ENCODE results near the gene CNTNAP4.

Gene CNTNAP4

DNA sequence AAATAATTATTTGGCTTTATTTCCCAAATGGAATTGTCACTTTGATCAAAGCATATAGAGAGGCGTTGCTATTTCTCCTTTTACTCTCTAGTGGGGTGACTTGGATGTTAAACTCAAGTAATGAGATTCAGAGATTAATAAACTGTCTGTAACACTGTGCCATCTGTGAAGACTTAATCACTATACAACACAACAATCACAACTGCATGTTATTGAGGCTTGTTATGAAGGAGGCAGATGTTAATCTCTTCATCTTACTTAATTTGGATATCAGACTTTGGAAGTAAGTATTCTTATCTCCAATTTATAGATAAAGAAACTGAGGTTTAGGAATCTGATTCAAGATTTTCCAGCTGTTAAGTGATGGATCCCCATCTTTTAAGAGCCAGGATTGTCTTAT lies 132.5 kb downstream of the CNTNAP4 start:
- DNase-seq, result no peak

DNA sequence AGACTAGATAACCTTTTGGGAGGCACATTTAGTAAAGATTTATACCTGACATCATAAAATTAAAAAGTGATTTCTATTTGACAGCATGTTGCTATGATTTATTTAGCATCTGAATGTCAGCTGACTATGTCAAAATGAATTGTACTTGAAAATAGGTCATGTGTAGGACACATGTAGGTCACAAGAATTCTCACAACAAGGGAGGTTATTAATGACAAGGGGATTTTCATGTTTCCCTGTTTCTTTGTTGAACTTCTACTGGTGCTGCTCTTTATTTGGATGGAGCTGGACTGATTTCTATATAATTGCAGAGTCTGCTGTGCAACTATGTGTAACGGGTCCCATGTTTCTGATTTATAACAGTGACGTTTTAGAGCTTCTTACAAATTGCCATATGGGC lies 144.4 kb downstream of the CNTNAP4 start:
- no peak for DNase-seq

DNA sequence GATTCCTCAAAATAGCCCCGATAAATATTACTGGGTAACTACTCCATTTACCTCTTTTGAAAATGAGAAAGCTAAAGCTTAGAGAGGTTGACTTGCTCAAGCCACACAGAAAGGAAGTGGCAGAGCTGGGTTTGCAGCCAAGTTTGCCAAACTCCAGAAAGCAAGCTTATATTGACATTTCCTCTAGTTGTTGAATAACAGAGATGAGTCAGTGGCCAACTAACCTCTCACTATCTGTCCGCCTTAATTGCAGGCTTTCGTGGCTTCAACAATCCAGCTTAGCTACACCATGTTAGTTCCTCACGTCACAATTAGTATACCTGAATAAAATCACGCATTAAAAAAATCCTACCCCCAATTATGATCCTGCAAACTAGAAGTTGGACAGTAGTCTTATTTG lies 151.7 kb downstream of the CNTNAP4 start:
- no peak for DNase-seq

DNA sequence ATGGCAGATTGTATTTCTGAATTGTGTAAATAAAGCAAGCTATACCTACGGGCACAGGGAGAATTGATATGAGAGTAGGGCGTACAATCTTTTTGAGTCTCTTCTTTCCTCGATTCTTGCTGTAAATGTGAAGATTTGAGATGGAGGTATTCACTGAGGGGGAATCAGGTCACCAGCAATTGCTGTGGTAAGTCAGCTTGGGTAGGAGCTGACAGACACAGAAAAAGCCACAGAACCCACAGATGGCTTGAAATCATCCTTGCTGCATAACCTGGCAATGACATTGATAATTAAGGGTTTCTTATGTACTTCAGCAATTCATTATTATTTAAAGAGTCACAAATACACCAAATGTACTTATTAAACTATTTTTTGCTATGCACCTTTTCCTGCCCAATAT lies 164.2 kb downstream of the CNTNAP4 start:
- no peak for DNase-seq

DNA sequence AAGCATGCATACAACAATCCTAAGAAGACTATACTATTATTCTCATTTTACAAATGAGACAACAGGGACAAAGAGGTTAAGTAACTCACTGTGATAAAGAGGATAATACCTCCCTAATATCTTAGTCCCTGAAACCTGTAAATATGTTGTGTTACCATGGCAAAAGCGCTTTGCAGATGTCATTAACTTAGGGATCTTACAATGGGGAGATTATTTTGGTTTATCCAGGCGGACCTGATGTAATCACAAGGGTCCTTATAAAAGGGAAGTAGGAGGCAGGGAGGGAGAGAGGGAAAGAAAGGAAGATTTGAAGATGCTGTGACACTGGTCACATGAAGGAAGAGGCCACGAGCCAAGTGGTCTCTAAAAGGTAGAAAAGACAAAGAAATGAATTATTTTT lies 164.7 kb downstream of the CNTNAP4 start:
- no peak for DNase-seq

DNA sequence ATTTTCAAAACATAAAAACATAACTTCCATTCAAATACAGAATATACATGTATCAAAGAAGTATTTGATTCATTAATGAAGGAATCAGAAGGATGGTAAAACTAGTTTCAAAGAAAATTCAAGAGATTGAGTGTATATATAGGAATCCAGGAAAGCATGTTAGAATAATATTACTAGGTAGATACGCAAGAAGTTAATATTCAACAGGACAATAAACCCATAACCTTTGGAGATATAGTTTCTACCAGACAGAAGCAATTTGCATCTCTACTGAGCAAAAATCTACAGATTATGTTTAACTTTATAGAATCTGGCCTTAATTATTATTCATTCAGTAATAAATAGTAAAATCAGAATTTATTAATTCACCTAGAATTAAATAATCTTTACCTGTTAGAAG lies 166.8 kb downstream of the CNTNAP4 start:
- DNase-seq, result no peak

DNA sequence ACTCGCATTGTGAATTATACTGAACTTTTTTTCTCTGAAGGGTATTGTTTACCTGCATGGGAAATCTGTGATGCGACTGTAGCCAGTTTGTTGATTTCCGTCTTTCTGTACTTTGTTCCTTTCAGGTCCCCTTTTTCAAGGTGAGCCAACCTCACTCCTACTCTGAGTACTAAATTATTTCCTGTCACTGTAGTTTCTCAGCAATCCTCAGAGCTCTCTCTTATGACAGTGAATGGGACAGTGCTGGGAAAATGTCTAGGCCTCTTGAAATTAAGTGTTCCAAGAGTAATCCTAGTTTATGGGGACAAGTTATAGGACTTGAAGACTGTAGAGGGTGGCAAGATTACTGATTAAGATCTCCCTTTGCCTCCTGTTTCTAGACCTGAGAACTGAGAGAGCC lies 167.6 kb downstream of the CNTNAP4 start:
- no peak for DNase-seq

DNA sequence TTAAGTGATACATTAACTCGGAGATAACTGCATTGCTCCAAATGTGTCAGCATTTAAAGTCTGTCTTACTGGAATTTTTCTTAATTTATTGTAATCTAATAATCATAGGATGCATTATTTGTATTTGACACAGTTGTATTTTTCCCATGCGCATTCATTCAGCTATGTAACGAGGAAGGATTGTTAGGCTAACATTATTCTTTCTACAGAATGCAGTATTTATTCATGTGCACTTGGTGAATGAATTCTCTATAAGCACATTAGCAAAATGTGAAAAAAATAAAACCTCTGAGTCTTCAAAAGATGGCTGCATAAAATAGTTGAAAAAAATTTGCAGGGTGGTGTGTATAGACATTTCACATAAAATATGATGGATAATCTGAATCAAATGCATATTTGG lies 168.6 kb downstream of the CNTNAP4 start:
- DNase-seq, result no peak

DNA sequence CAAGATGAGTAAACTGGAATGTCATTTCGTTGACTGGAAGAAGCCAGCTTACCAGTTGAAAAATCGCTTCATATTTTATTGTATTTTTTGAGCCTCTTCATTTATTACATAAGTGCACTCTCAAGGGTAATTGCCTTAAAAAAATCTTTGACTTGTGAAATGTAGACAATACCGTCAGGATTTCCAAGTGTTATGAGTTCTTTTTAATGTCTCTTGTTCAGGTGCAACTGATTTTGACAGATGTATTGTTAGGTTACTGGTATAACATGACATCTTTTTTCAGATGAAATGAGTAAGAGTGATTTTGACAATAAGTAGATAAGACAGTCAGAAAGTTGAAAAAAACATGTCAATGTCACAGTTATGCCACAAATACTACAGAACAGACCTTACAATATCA lies 169.1 kb downstream of the CNTNAP4 start:
- no peak for DNase-seq

DNA sequence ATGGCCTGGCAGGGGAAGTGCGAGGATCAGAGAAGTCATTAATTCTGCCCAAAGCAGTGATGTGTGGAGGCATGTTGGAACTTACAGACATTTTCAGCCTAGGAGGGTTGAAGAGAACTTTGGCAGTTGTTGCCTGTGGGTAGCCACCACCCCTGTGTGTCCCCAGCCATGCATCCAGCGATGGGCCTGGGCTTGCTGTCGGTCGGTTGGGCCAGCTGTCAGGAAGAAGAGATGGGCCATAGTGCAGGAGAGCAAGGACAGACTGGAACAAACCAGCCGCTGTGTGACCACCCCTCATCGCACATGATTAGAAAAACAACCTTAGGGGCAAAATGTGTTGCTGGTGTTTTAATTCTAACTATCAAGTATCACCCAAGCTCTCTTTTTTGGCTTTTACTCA lies 173.7 kb downstream of the CNTNAP4 start:
- DNase-seq, result no peak

DNA sequence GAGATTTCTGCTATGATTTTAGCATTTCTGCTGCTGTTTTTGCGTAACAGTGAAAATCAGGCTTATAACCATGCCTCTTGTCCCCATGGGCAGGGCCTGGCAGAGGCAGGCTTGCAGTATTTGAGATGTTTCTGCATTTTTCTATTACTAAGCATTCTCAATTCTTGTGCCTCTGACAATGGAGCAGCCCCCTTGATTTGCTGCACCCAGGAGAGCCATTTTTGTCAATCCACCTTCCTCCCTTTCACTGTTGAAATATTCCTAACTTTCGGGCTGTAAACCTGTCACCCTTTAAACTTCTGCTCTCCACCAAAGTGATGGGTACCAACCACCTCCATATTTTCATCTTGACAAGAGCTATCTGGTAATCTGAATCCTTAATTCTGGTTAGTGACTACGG lies 178.1 kb downstream of the CNTNAP4 start:
- no peak for DNase-seq

DNA sequence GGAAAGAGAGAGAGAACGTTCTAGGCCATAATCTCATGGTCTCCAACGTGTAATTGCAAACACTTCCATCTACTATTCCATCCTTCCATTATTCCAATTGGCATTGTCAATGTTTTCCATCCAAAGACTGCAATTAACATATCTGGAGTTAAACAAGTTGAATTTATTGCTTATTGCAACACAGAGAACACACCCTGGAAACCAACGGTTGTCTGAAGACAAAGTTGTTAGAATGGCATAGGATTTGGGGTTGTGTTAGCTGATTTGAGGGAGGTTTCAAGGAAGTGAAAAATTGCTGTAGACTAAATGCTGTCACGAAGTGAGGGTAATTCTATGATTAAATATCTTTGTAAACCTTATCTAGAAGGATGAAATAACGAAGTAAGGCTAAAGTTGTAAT lies 178.8 kb downstream of the CNTNAP4 start:
- no peak for DNase-seq

DNA sequence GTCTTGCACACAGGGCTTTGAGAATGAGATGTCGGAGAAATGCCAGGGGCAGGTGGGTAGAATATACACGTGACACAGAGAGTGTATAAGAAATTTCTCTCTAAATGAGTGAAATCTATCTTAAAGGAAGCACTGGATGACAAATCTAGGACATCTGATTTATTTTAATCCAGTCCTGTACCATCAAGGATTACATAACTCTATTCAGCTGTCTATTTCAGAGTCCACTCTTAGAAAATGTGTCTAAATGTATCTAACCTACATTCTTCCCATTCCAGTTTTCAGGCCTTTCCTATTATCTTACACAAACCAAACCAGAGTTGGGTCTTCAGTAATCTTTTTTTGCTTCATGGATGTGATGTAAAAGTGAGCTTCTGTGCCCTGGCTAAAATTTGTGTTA lies 181.9 kb downstream of the CNTNAP4 start:
- DNase-seq, result no peak

DNA sequence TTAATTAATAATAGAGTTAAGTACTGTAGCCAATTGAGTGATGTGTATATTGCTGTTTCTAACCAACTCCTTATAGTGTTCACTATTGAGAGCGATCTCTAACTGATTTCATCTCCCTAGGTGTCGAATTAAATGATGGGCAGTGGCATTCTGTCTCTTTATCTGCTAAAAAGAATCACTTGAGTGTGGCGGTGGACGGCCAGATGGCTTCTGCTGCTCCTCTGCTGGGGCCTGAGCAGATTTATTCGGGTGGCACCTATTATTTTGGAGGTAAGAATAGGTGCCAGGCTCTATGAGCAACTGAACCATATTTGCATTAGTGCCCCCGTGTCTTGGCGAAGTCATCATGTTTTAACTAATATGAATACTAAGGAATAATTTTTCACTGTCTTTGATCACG lies 184.6 kb downstream of the CNTNAP4 start:
- DNase-seq, result no peak

DNA sequence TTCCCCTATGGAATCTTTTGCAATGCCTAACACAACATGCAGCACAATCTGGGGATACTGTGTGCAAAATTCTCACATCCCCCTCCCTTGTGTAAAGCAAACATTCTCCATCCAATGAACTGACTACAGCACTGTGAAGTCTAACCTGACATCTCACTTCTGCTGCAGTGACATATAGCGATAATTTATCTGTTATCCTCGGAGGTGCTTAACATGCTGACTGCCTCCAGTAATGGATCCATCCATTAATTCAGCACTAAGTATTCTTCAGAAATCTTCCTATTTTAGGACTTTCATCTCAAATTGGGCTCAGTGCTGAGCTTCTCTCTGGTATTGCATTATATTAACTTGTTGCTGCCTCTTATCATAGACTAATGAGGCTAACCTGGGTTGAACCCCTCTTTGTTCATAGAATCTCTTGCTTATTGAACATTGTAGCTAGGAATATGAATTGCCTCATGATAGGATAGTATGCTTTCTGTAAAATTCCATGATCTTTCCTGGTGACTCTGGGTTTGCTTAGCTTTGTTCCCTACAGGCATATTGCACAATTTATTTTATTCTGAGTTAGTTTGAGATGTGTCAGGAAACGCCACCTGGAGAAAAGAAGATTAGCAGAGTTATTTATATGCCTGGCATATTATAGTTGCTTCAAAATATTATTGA lies 187.9 kb downstream of the CNTNAP4 start:
- DNase-seq, result no peak

DNA sequence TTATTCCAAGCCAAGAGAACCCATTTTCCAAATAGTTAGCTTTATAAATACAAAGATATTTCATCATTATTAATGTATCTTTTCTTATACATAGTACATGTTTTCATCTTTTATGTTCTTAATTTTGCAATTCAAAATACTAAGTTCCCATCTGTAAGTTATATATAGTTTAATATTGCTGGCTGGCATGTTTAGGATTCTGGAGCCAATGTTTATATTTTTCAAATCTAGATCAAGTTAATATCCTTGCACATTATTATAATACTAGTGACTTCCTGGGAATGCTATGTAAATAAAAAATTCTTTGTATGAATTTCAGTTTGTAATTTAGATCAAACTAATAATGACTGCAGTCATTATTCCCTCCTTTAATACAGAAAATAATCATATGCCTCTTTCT lies 189.7 kb downstream of the CNTNAP4 start:
- no peak for DNase-seq

DNA sequence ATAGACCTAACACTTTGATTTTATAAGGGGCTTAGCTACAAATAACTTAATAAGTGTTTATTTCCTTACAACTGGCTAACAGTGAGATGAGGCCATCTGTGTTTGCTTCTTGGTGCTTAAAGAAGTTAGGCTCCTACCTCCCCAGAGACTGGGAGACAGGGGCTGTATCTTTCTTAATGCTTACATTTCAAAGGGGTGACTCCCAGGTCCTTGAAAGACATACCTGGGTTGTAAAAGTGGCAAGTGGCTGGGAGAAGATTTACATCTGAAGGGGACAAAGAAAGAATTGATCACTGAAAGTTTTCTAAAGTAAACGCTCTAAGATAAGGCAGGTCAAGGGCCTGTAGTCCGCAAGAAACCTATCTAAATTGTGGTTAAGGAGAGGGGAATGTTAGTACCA lies 196.8 kb downstream of the CNTNAP4 start:
- DNase-seq, result no peak

DNA sequence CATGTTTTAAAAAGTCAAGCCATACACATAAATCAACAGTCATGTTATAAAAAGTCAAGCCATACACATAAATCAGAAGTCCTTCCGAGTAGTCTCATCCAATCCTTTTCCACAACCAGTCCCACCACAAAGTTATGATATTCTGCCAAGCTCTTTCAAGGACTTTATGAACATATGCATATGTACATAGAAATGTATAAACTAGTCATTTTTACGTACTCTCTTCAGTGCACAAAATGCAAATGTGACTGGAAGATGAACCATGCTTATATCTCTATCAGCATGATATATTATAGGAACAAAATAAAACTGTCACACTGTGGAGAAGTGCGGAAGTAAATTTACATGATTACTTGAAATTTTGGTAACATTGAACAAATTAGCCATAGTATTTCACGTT lies 200.9 kb downstream of the CNTNAP4 start:
- DNase-seq, result no peak

DNA sequence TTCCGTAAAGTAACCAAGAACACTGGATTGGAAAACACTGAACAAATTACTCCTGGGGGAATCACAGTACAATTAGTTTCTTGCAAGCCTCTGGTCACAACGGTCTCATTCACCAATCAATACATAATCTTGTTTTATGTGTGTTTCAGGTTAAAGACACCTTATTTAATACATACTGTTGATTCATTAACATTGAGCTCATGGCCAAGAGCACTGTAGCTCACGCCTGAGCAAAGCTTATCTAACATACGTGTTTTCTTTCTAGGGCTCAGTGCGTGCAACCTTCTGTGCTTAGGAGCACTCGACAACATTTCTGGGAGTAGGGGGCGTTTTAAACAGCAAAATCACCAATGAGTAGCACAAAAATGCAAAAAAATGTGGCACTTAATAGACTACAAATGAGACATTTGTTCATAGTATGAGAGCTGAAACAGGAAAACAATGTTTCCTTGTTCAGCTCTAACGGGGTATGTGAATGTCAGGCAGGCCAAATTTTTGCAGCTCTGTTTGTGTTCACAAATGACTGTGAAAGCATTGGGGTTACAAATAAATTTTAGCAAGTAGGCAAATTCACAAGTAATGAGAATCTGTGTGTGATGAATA lies 206.2 kb downstream of the CNTNAP4 start:
- no peak for DNase-seq

DNA sequence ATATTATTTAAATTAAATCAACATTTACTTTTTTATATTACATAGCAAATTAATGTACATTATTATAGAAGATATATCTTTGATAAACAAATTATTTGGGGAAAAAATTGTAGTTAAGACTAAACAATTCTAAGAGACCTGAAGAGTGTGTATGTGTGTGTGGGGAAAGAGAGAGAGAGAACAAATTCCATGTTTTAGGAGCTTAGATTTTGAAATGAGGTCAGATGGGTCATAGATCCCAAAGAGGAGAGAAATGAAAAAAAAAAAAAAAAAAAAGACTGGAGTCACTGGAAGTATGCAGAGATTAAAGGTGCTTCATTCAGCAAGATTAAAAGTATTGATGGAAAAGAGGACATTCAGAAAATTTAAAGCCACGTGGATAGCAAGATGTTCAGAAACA lies 206.8 kb downstream of the CNTNAP4 start:
- no peak for DNase-seq

DNA sequence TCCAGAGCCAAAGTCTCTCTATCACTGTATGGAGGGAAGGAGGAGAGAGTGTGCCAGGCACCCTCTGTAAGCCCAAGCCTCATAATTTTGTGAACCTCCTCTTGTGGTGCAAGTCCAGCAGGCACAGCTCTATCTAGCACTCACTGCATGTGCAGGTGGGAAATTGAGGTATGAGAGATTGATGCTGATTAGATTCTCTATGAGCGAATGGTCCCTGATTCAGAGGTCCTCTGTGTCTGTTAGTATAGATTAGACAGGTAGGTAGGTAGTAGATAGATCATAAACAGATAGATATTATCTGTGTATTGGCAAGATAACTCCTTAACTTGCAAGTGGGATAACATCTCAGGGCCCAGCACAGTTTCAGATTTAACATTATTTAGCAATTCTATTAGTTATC lies 209.5 kb downstream of the CNTNAP4 start:
- no peak for DNase-seq

DNA sequence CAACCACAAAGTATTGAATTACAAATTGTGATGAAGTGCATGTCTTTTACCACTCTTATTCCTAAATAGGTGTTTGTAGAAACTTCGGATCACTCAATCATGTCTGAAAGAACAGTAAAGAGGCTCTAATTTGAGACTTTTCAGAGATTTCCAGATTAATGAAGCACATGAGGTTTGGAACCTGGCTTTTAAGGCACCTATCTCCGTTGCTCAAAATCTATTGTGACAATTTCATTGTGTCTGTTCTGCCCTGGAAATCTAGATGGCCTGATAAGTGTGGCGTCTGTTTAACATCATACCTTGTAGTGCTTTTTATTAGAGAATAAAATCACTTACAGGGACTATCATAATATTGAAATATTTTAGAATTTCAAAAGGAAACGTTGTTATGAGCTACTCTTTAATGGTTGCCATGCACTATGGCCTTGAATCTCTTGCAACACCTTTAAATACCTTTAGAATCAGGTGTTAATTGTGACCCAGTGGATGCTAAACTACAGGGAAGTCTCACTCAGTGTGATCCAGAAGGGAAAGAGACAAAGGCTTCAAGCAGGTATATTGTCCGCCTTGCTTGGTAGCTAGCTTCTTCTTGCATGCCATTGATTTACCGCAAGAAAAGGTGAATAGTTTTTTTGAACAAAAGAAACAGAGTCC lies 210.3 kb downstream of the CNTNAP4 start:
- DNase-seq, result no peak

DNA sequence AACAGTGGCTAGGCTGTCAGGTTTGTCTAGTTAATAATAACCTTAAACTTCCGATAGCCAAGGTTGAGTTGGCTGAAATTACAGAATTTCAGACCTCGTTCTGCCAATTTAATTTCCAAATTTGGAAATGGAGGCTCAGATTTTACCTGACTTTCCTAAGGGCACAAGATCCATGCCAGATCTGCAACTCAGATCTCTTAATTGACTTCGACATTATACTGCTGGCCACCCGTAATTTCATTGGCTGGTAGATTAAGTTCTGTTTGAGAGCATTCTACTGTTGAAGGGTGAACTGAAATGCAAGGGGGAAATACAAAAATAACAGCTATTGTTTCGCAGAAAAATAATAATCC lies 210.8 kb downstream of the CNTNAP4 start:
- no peak for DNase-seq

DNA sequence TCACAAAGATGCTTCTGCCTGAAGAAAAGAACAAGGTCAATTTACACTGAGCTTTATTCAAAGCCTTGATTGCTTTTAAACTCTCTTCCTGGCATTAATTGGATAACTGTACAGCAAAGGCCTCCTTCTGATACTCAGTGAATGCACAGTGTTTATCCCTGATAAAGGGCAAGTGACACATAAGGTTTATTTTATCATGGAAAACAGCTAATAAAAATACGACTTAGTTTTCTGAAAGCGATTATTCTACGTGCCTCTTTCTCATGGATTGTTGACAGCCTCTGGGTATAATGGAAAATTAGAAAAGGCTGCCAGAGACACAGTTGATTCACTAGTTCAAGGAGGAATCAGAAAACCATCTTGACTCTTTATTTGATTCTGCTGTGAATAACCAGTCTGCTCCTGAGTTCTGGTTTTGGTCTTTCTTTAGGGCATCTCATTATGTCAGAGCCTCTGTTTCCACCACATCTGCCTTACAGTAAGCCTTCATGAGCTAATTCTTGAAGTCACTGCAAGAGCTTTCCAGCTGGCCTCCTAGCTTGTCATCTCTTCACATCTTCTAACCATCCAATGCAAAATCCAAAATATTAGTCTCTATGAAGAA lies 212.9 kb downstream of the CNTNAP4 start:
- DNase-seq, result no peak

DNA sequence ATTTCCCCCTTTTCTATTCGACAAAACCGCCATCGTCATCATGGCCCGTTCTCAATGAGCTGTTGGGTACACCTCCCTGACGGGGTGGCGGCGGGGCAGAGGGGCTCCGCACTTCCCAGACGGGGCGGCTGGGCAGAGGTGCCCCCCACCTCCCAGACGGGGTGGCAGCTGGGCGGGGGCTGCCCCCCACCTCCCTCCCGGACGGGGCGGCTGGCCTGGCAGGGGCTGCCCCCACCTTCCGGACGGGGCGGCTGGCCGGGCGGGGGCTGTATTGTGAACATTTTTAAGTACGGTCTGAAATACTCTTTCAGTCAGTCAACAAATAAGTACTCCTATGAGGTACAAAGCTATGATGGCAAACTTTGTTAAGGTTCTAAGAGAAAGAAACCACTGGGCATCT lies 222.8 kb downstream of the CNTNAP4 start:
- DNase-seq, result no peak
